Vagina (tissue), 2 donors: ENCODE results near the gene ZNF280A.

Source experiments
- POLR2AphosphoS5 ChIP-seq, 2 donors: sonication (generic); formaldehyde crosslinking; IDR thresholded peaks; one replicate each; pipeline ENCODE4 v1.9.0; 2017; ENCODE audit warnings: antibody characterized with exemption in 2 of 2, mild to moderate bottlenecking in 2 of 2, low read depth in 1 of 2; ENCODE audit not compliant: insufficient read depth in 1 of 2
- TF ChIP-seq, protein P1 (sequence below), 3 experiments: fragments of 450-650 bp in 2 of 3; fragments of 200-600 bp in 1 of 3; sonication (generic) in 1 of 3; IDR thresholded peaks; one replicate each; pipeline ENCODE4 v1.5.1; 2017 to 2019; ENCODE audit warnings: antibody characterized with exemption in 3 of 3, mild to moderate bottlenecking in 2 of 3, moderate library complexity in 2 of 3

DNA sequence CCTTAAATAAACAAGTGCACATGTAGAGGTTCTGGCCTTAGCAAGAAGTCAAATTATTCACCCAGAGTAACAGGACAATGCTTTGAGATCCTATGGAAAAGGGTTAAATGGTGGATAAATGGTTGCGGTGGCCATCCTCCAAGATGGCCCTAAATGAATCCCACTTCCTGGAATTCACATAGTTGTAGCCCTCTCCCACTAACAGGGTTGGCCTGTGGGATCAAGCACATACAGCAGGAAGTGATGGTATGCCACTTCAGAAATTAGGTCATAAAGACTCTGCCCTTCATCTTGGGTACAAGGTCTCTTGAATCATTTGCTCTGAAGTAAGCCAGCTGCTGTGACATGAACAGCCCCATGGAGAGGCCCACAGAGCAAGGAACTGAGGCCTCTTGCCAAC, 13.3 kb downstream of the ZNF280A start:
- TF ChIP-seq, protein P1, sequence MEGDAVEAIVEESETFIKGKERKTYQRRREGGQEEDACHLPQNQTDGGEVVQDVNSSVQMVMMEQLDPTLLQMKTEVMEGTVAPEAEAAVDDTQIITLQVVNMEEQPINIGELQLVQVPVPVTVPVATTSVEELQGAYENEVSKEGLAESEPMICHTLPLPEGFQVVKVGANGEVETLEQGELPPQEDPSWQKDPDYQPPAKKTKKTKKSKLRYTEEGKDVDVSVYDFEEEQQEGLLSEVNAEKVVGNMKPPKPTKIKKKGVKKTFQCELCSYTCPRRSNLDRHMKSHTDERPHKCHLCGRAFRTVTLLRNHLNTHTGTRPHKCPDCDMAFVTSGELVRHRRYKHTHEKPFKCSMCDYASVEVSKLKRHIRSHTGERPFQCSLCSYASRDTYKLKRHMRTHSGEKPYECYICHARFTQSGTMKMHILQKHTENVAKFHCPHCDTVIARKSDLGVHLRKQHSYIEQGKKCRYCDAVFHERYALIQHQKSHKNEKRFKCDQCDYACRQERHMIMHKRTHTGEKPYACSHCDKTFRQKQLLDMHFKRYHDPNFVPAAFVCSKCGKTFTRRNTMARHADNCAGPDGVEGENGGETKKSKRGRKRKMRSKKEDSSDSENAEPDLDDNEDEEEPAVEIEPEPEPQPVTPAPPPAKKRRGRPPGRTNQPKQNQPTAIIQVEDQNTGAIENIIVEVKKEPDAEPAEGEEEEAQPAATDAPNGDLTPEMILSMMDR (IDR thresholded peaks at IDR 0.05): no peak
- TF ChIP-seq POLR2AphosphoS5 (IDR thresholded peaks at IDR 0.05; ENCODE audit: insufficient read depth in 1 of 2, low read depth in 1 of 2): no peak
